GM12892 (cell line): Measurements from ENCODE around the gene TRPV5.

Source experiments
- POLR2A ChIP-seq: IDR thresholded peaks from 2 replicates; pipeline ENCODE4 v1.6.1; 2011; ENCODE audit warnings: low read depth, low read length, control low read depth
- POLR2AphosphoS5 ChIP-seq: IDR thresholded peaks from 2 replicates; pipeline ENCODE4 v1.6.1; 2011; ENCODE audit warnings: low read depth, low read length, control low read depth
- TAF1 ChIP-seq: IDR thresholded peaks from 2 replicates; pipeline ENCODE4 v1.6.1; 2011; ENCODE audit warnings: low read depth, mild to moderate bottlenecking, control low read depth, low read length, borderline replicate concordance

- TF ChIP-seq POLR2A, result no peak
- TF ChIP-seq POLR2AphosphoS5, result no peak
- no peak for TF ChIP-seq TAF1
These were observed 64.1 kb downstream of the TRPV5 start for GRCh38 chr7:142869434-142869833.
